Measurements from ENCODE around the gene USH1C. TPM values are rescaled to one million over a fixed set of nuclear protein-coding genes. Genes with fewer than 3 reads are reported as not detected.

The USH1C gene
- total and polyA plus RNA-seq, 10 donors: 0.12 TPM; not detected in 9

DNA sequence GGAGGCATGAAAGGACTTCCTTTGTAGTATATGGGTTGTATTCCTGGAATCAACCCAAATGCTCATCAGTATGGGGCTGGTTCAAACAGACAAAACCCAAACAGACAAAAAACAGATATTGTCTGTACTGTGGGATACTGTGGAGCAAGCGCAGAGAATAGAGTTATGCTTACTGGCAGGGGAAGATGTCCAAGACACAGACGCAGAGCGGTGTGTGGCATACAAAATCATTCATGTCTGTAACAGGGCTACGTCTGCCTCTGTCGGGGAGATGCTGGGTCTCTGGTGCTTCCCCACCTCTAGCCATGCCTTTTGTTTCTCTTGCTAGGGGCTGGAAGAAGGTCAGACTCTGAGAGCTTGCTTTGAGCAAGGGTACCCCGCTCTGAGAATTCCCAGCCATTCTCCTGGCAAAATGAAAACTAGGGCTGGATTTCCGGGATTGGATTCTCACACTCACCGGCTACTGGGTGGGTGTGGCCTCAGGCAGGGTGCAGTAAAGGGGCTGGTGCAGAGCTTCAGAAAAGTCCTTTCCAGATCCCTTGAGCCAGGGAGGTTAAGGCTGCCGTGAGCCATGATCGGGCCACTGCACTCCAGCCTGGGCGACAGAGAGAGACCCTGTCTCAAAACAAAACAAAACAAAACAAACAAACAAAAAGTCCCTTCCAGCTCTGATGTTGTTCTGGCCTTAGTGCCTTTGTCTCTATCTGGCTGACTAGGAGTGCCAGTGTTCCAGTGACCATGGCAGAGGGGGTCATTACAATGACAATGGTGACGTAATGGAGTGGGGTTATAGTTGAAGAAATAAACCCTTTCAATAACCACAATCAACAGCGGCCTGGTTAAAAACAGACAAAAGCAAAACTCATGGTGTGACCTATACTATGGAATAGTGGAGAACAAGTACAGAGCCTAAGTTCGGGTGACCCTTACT, 64.7 kb downstream of the USH1C start:
- intact Hi-C loops (cut with DNase I; ENCODE audit: low total_unique reads): no loop called here
- DNase-seq: no peak
- H3K4me3 ChIP-seq: no peak overlapping the region
- peaks cover 0 to 6% (median 0%) of the 10 kb centered on the region in 8 donors for H3K9me3 ChIP-seq
- H3K27ac ChIP-seq: no peak overlapping the region
- H3K27me3 ChIP-seq (replicated peaks in 1 of 7): peaks cover 0 to 55% (median 33%) of the 10 kb centered on the region in 7 donors
- TF ChIP-seq POLR2A (IDR thresholded peaks at IDR 0.05): no peak
- WGBS, 5 donors: 33 to 46% (median 40%) methylated on average over 13 to 14 of the region's 14 CpGs
- H3K36me3 ChIP-seq: no peaks in the 10 kb centered on the region
- H3K4me1 ChIP-seq: peaks cover 0 to 18% (median 8%) of the 10 kb centered on the region in 6 donors

DNA sequence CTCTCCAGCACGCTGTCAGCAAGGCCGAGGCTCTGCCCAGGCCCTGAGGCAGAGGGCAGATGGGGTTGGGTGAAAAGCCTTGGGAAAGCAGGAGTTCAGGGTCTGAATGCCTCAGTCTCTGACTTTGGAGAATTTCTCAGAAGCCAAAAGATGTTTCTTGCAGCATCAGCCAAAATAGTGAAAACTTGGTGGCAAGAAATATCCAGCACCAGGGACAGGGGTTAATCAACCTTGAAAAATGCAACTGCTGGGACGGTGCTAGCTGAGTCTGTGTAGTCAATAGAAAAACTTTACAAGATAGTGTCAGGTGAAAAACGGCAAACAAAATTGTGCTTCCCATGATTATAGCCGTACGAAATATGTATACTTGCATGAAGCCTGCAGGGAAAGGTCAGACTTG, 66.1 kb downstream of the USH1C start:
- Histone ChIP-seq H3K36me3 (no peaks in the 10 kb centered on the region), H3K27me3 (replicated peaks in 1 of 7) (peaks cover 0 to 69% (median 40%) of the 10 kb centered on the region in 7 donors), H3K4me3 (no peak overlapping the region), H3K9me3 (no peaks in the 10 kb centered on the region), H3K4me1 (peaks cover 0 to 18% (median 8%) of the 10 kb centered on the region in 6 donors), H3K27ac (no peak overlapping the region)
- 58 to 63% (median 61%) methylated on average over 6 of the region's 6 CpGs for WGBS, 5 donors
- TF ChIP-seq POLR2AphosphoS5 (IDR thresholded peaks at IDR 0.05) (no peak), POLR2A (IDR thresholded peaks at IDR 0.05) (no peak), CTCF (IDR thresholded peaks at IDR 0.05 in 8 of 11, conservative IDR thresholded peaks at IDR 0.05 in 3 of 11) (no peak)
- DNase-seq: no peak
- intact Hi-C loops (cut with DNase I; ENCODE audit: low total_unique reads): no loop called here

- no peak for TF ChIP-seq POLR2A (IDR thresholded peaks at IDR 0.05)
- TF ChIP-seq CTCF (IDR thresholded peaks at IDR 0.05 in 8 of 11, conservative IDR thresholded peaks at IDR 0.05 in 3 of 11): no peak
- no peak for TF ChIP-seq POLR2AphosphoS5 (IDR thresholded peaks at IDR 0.05)
- intact Hi-C loops (cut with DNase I; ENCODE audit: low total_unique reads): no loop called here
- no peaks in the 10 kb centered on the region for H3K36me3 ChIP-seq
- H3K27me3 ChIP-seq (replicated peaks in 1 of 7): peaks cover 0 to 75% (median 40%) of the 10 kb centered on the region in 7 donors
- DNase-seq: no peak
- peaks cover 0 to 18% (median 8%) of the 10 kb centered on the region in 6 donors for H3K4me1 ChIP-seq
- no peak overlapping the region for H3K27ac ChIP-seq
- H3K9me3 ChIP-seq: no peaks in the 10 kb centered on the region
- 33 to 50% (median 45%) methylated on average over 6 of the region's 6 CpGs for WGBS, 5 donors
- H3K4me3 ChIP-seq: no peak overlapping the region
Measured at GRCh38 chr11:17477361-17477760, 66.9 kb downstream of the USH1C start.

- Histone ChIP-seq H3K4me3 (no peak overlapping the region), H3K36me3 (no peaks in the 10 kb centered on the region), H3K4me1 (peaks cover 0 to 18% (median 8%) of the 10 kb centered on the region in 6 donors), H3K9me3 (no peaks in the 10 kb centered on the region), H3K27ac (no peak overlapping the region), H3K27me3 (replicated peaks in 1 of 7) (peaks cover 0 to 75% (median 40%) of the 10 kb centered on the region in 7 donors)
- no peak for DNase-seq
- TF ChIP-seq CTCF (IDR thresholded peaks at IDR 0.05 in 8 of 11, conservative IDR thresholded peaks at IDR 0.05 in 3 of 11) (no peak), POLR2AphosphoS5 (IDR thresholded peaks at IDR 0.05) (no peak), POLR2A (IDR thresholded peaks at IDR 0.05) (no peak)
- intact Hi-C loops (cut with DNase I; ENCODE audit: low total_unique reads): no loop called here
- whole genome bisulfite sequencing, 5 donors: 10 to 23% (median 16%) methylated on average over 9 of the region's 9 CpGs
Measured at GRCh38 chr11:17477084-17477333, 67.2 kb downstream of the USH1C start.

All from spleen (tissue), 11 donors.